Astrocyte (in vitro differentiated cells and primary cell): ENCODE measurements around the gene NEU1. TPM values are rescaled to one million over a fixed set of nuclear protein-coding genes. Genes with fewer than 3 reads are reported as not detected.
A peak's percentile ranks its signal among the peaks of the same experiment; 100 is the strongest.
"Not testable (repeated sequence)": the region's sequence is repeated elsewhere in the genome, so short reads cannot be mapped to it uniquely, and the experiment has no call there.

Source experiments
- DNase-seq: peaks from one replicate; pipeline ENCODE4 v3.0.0-alpha.2; 2010; ENCODE audit warnings: low read depth
- FAIRE-seq: peaks from 2 replicates; lab custom pipeline; 2011; peaks lifted over from hg19 to GRCh38; lab: Jason Lieb, UNC
- H2AFZ ChIP-seq: 2 replicates; pipeline ENCODE4 v1.6.0; 2012; ENCODE audit warnings: low read depth, low read length, inconsistent platforms
- H3K27ac ChIP-seq: 2 replicates; pipeline ENCODE4 v1.5.1; 2011; ENCODE audit warnings: low read depth, low read length, inconsistent platforms
- H3K27me3 ChIP-seq: 2 replicates; pipeline ENCODE4 v1.6.0; 2011; ENCODE audit warnings: low read length, inconsistent platforms; ENCODE audit not compliant: insufficient read depth
- H3K36me3 ChIP-seq: 2 replicates; pipeline ENCODE4 v1.5.1; 2011; ENCODE audit warnings: low read length, inconsistent platforms; ENCODE audit not compliant: insufficient read depth
- H3K4me1 ChIP-seq: 2 replicates; pipeline ENCODE4 v1.5.1; 2011; ENCODE audit warnings: low read length, inconsistent platforms; ENCODE audit not compliant: insufficient read depth
- H3K4me2 ChIP-seq: 2 replicates; pipeline ENCODE4 v1.6.0; 2012; ENCODE audit warnings: low read length, inconsistent platforms
- H3K4me3 ChIP-seq: 2 replicates; pipeline ENCODE4 v1.5.1; 2011; ENCODE audit warnings: low read depth, mild to moderate bottlenecking, low read length, inconsistent platforms; ENCODE audit not compliant: insufficient read depth
- H3K79me2 ChIP-seq: 2 replicates; pipeline ENCODE4 v1.6.0; 2012; ENCODE audit warnings: mild to moderate bottlenecking, low read length, inconsistent platforms; ENCODE audit not compliant: insufficient read depth
- H3K9ac ChIP-seq: 2 replicates; pipeline ENCODE4 v1.6.0; 2012; ENCODE audit warnings: mild to moderate bottlenecking, low read length, inconsistent platforms
- H3K9me3 ChIP-seq: 2 replicates; pipeline ENCODE4 v1.5.1; 2012; ENCODE audit warnings: low read depth, mild to moderate bottlenecking, low read length, inconsistent platforms; ENCODE audit not compliant: insufficient read depth
- H4K20me1 ChIP-seq: 2 replicates; pipeline ENCODE4 v1.6.0; 2012; ENCODE audit warnings: low read length, inconsistent platforms; ENCODE audit not compliant: insufficient read depth
- H3K27ac Mint-ChIP-seq: one replicate; pipeline ENCODE4 v1.8.0; 2021; ENCODE audit warnings: mild to moderate bottlenecking, mixed read lengths; ENCODE audit not compliant: unreplicated experiment
- H3K27me3 Mint-ChIP-seq: one replicate; pipeline ENCODE4 v1.8.0; 2021; ENCODE audit warnings: low read depth, mixed read lengths; ENCODE audit not compliant: unreplicated experiment
- H3K36me3 Mint-ChIP-seq: one replicate; pipeline ENCODE4 v1.8.0; 2021; ENCODE audit warnings: low read depth, mixed read lengths; ENCODE audit not compliant: unreplicated experiment
- H3K4me1 Mint-ChIP-seq: one replicate; pipeline ENCODE4 v1.8.0; 2021; ENCODE audit warnings: low read depth, mixed read lengths; ENCODE audit not compliant: unreplicated experiment
- H3K4me3 Mint-ChIP-seq: one replicate; pipeline ENCODE4 v1.8.0; 2021; ENCODE audit warnings: mild to moderate bottlenecking, moderate library complexity, mixed read lengths; ENCODE audit not compliant: unreplicated experiment
- H3K9me3 Mint-ChIP-seq: one replicate; pipeline ENCODE4 v1.8.0; 2021; ENCODE audit warnings: mild to moderate bottlenecking, mixed read lengths; ENCODE audit not compliant: unreplicated experiment
- EZH2 ChIP-seq: IDR thresholded peaks from 2 replicates; pipeline ENCODE4 v1.6.1; 2012; ENCODE audit warnings: mild to moderate bottlenecking, low read length, inconsistent platforms; ENCODE audit not compliant: insufficient read depth
- total RNA-seq: library from RNA; stranded (reverse); gene quantifications from 2 replicates; pipeline ENCODE4 v1.2.1, GENCODE V29; 2021
- TF ChIP-seq, protein P1 (sequence below): IDR thresholded peaks from 2 replicates; pipeline ENCODE4 v1.5.1; 2011; ENCODE audit warnings: low read depth, mild to moderate bottlenecking, inconsistent platforms, low read length, moderate library complexity; ENCODE audit not compliant: insufficient read depth

NEU1 gene
- total RNA-seq, 1 donor from 2014 or later: 47.3 TPM

- no peak overlapping the region for H3K9ac ChIP-seq
- no peak for FAIRE-seq
- H3K27me3 ChIP-seq: no peaks in the 10 kb centered on the region
- peak overlapping the region; percentile 20 for H3K27ac Mint-ChIP-seq
- H3K79me2 ChIP-seq: peaks cover 50% of the 10 kb centered on the region
- no peak for DNase-seq
- H3K4me3 Mint-ChIP-seq: peak overlapping the region; percentile 97
- peak overlapping the region; percentile 2 for H3K4me3 ChIP-seq
- H3K36me3 Mint-ChIP-seq: peaks cover 36% of the 10 kb centered on the region
- no peak overlapping the region for H2AFZ ChIP-seq
- no peaks in the 10 kb centered on the region for H3K9me3 ChIP-seq
- TF ChIP-seq EZH2: no peak
- TF ChIP-seq, protein P1, sequence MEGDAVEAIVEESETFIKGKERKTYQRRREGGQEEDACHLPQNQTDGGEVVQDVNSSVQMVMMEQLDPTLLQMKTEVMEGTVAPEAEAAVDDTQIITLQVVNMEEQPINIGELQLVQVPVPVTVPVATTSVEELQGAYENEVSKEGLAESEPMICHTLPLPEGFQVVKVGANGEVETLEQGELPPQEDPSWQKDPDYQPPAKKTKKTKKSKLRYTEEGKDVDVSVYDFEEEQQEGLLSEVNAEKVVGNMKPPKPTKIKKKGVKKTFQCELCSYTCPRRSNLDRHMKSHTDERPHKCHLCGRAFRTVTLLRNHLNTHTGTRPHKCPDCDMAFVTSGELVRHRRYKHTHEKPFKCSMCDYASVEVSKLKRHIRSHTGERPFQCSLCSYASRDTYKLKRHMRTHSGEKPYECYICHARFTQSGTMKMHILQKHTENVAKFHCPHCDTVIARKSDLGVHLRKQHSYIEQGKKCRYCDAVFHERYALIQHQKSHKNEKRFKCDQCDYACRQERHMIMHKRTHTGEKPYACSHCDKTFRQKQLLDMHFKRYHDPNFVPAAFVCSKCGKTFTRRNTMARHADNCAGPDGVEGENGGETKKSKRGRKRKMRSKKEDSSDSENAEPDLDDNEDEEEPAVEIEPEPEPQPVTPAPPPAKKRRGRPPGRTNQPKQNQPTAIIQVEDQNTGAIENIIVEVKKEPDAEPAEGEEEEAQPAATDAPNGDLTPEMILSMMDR: no peak
- H3K4me2 ChIP-seq: peak overlapping the region; percentile 100
- peaks cover 57% of the 10 kb centered on the region for H4K20me1 ChIP-seq
- peaks cover 29% of the 10 kb centered on the region for H3K4me1 ChIP-seq
- H3K27ac ChIP-seq: no peak overlapping the region
- H3K36me3 ChIP-seq: peaks cover 36% of the 10 kb centered on the region
- H3K9me3 Mint-ChIP-seq: no peaks in the 10 kb centered on the region
- H3K27me3 Mint-ChIP-seq: no peaks in the 10 kb centered on the region
- peaks cover 14% of the 10 kb centered on the region for H3K4me1 Mint-ChIP-seq
Observed at GRCh38 chr6:31838968-31839367, 23.7 kb downstream of the NEU1 start.

DNA sequence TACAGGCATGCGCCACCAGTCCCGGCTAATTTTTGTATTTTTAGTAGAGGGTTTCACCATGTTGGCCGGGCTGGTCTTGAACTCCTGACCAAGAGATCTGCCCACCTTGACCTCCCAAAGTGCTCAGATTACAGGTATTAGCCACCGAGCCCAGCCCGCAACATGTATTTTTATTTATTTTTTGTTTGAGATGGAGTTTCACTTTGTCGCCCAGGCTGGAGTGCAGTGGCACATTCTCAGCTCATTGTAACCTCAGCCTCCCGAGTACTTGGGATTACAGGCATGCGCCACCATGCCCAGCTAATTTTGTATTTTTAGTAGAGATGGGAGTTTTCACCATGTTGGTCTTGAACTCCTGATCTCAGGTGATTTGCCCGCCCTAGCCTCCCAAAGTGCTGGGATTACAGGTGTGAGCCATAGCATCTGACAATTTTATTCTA is 24.5 kb downstream of the NEU1 start:
- DNase-seq, H3K9me3 ChIP-seq, H2AFZ ChIP-seq, H3K9me3 Mint-ChIP-seq, H3K27ac Mint-ChIP-seq, H3K27ac ChIP-seq, H3K27me3 ChIP-seq, FAIRE-seq, H3K27me3 Mint-ChIP-seq: not testable (repeated sequence)
- Histone ChIP-seq H3K36me3 (peaks cover 36% of the 10 kb centered on the region), H3K9ac (peak overlapping the region; percentile 91), H3K4me3 (peak overlapping the region; percentile 93), H3K4me2 (peak overlapping the region; percentile 100), H4K20me1 (peaks cover 57% of the 10 kb centered on the region), H3K79me2 (peaks cover 50% of the 10 kb centered on the region), H3K4me1 (peaks cover 29% of the 10 kb centered on the region)
- H3K4me1 Mint-ChIP-seq: peaks cover 14% of the 10 kb centered on the region
- H3K4me3 Mint-ChIP-seq: peak overlapping the region; percentile 97
- H3K36me3 Mint-ChIP-seq: peaks cover 36% of the 10 kb centered on the region

DNA sequence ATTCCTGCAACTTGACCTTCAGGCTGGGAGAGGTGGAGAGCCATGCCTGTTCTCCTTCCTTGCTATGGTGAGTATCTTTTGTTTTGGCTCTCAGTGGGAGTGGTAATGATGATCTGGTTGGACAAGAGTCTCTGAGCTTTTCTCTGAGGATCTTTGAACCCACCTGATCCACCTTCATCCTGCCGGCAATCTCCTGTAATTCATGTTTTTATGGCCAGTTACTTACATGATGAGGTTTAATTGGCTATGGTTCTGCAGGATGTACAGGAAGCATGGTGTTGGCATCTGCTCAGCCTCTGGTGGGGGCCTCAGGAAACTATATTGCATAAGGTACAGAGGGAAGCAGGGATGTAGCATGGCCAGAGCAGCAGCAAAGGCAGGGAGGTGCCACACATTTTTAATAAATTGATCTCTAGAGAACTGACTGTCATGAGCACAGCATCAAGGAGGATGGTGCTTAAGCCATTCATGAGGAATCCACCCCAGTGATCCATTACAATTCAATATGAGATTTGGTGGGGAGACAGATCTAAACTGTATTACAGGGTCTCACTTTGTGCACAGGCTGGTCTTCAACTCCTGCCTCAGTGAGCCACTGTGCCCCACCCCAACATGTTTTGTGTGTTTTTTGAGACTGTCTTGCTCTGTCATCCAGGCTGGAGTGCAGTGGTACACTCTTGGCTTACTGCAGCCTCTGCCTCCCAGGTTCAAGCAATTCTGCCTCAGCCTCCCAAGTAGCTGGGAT is 25.1 kb downstream of the NEU1 start:
- Histone ChIP-seq H3K4me1 (peaks cover 29% of the 10 kb centered on the region), H3K79me2 (peaks cover 50% of the 10 kb centered on the region), H4K20me1 (peaks cover 57% of the 10 kb centered on the region), H3K27ac (peak overlapping the region; percentile 54), H2AFZ (no peak overlapping the region), H3K9ac (peak overlapping the region; percentile 91), H3K9me3 (no peaks in the 10 kb centered on the region), H3K4me2 (peak overlapping the region; percentile 100), H3K36me3 (peaks cover 36% of the 10 kb centered on the region), H3K27me3 (no peaks in the 10 kb centered on the region), H3K4me3 (peak overlapping the region; percentile 93)
- Mint-ChIP-seq H3K27ac (peak overlapping the region; percentile 13), H3K27me3 (no peaks in the 10 kb centered on the region), H3K4me1 (peaks cover 14% of the 10 kb centered on the region), H3K36me3 (peaks cover 36% of the 10 kb centered on the region), H3K9me3 (no peaks in the 10 kb centered on the region), H3K4me3 (peak overlapping the region; percentile 97)
- DNase-seq (no peak), FAIRE-seq (no peak)
- TF ChIP-seq, protein P1: no peak
- no peak for TF ChIP-seq EZH2
